Neural progenitor cell (in vitro differentiated cells): ENCODE results near the gene DDI1. TPM values are rescaled to one million over a fixed set of nuclear protein-coding genes. Genes with fewer than 3 reads are reported as not detected.
A peak's percentile ranks its signal among the peaks of the same experiment; 100 is the strongest.
"Not testable (repeated sequence)": the region's sequence is repeated elsewhere in the genome, so short reads cannot be mapped to it uniquely, and the experiment has no call there.

ENCODE experiments used
- DNase-seq: peaks from one replicate; pipeline ENCODE4 v3.0.0-alpha.2; 2016; ENCODE audit warnings: low spot score
- H2AFZ ChIP-seq: fragments of 200-600 bp; sonication (generic); replicated peaks from 2 replicates; pipeline ENCODE4 v1.6.1; 2016; ENCODE audit warnings: antibody characterized with exemption
- H3F3A ChIP-seq: fragments of 200-600 bp; sonication (generic); 2 replicates; pipeline ENCODE4 v1.6.1; 2016; ENCODE audit warnings: antibody characterized with exemption, low read depth
- H3K27ac ChIP-seq: fragments of 200-600 bp; sonication (generic); 2 replicates; pipeline ENCODE4 v1.5.1; 2016; ENCODE audit warnings: mild to moderate bottlenecking
- H3K27me3 ChIP-seq: fragments of 200-600 bp; sonication (generic); 2 replicates; pipeline ENCODE4 v1.6.1; 2016; ENCODE audit warnings: mild to moderate bottlenecking, moderate library complexity
- H3K36me3 ChIP-seq: fragments of 200-600 bp; sonication (generic); 2 replicates; pipeline ENCODE4 v1.5.1; 2016
- H3K4me1 ChIP-seq: fragments of 200-600 bp; sonication (generic); 2 replicates; pipeline ENCODE4 v1.6.1; 2016; ENCODE audit warnings: mixed run types
- H3K4me2 ChIP-seq: fragments of 200-600 bp; sonication (generic); 2 replicates; pipeline ENCODE4 v1.6.1; 2016
- H3K4me3 ChIP-seq: fragments of 200-600 bp; sonication (generic); 2 replicates; pipeline ENCODE4 v1.5.1; 2016
- H3K79me2 ChIP-seq: fragments of 200-600 bp; sonication (generic); 2 replicates; pipeline ENCODE4 v1.6.1; 2016; ENCODE audit warnings: low read depth
- H3K9ac ChIP-seq: fragments of 200-600 bp; sonication (generic); 2 replicates; pipeline ENCODE4 v1.6.1; 2016
- H3K9me3 ChIP-seq: fragments of 200-600 bp; sonication (generic); 2 replicates; pipeline ENCODE4 v1.5.1; 2016; ENCODE audit warnings: low read depth
- H4K20me1 ChIP-seq: fragments of 200-600 bp; sonication (generic); 2 replicates; pipeline ENCODE4 v1.6.1; 2016; ENCODE audit warnings: low read depth
- H3K27ac Mint-ChIP-seq: 3 replicates; pipeline ENCODE4 v1.8.0; 2021; ENCODE audit warnings: mixed read lengths
- H3K27me3 Mint-ChIP-seq: 2 replicates; pipeline ENCODE4 v1.8.0; 2022; ENCODE audit warnings: low read depth, mild to moderate bottlenecking, inconsistent platforms, moderate library complexity, mixed read lengths; ENCODE audit not compliant: insufficient read depth
- H3K36me3 Mint-ChIP-seq: 3 replicates; pipeline ENCODE4 v1.8.0; 2021; ENCODE audit warnings: mixed read lengths
- H3K4me1 Mint-ChIP-seq: 3 replicates; pipeline ENCODE4 v1.8.0; 2021; ENCODE audit warnings: mixed read lengths
- H3K4me3 Mint-ChIP-seq: 3 replicates; pipeline ENCODE4 v1.8.0; 2021; ENCODE audit warnings: mild to moderate bottlenecking, moderate library complexity, mixed read lengths
- H3K9me3 Mint-ChIP-seq: 3 replicates; pipeline ENCODE4 v1.8.0; 2020; ENCODE audit warnings: mixed read lengths
- CTCF ChIP-seq: fragments of 200-600 bp; sonication (generic); IDR thresholded peaks from 2 replicates; pipeline ENCODE4 v1.5.1; 2017; ENCODE audit warnings: antibody characterized with exemption, mild to moderate bottlenecking
- EZH2 ChIP-seq: fragments of 200-600 bp; sonication (generic); IDR thresholded peaks from 2 replicates; pipeline ENCODE4 v1.6.1; 2017; ENCODE audit warnings: antibody characterized with exemption, mild to moderate bottlenecking, moderate library complexity
- EZH2phosphoT487 ChIP-seq: fragments of 200-600 bp; sonication (generic); IDR thresholded peaks from 2 replicates; pipeline ENCODE4 v1.6.1; 2017; ENCODE audit warnings: antibody characterized with exemption
- total RNA-seq: library from RNA; depleted of rRNA; stranded (reverse); fragments of >200 nt; gene quantifications from 2 replicates; pipeline ENCODE4 v1.2.3, GENCODE V29; 2015; ENCODE audit warnings: low replicate concordance

The DDI1 gene
- total RNA-seq, 1 donor from 2014 or later = not detected

GRCh38 chr11:104043678-104044239, 7.3 kb downstream of the DDI1 start:
- Histone ChIP-seq H3K27ac (no peak overlapping the region), H2AFZ (no peak overlapping the region), H3K4me1 (no peaks in the 10 kb centered on the region), H3K4me3 (no peak overlapping the region), H3K9ac (no peak overlapping the region), H4K20me1 (no peaks in the 10 kb centered on the region), H3F3A (no peaks in the 10 kb centered on the region), H3K36me3 (no peaks in the 10 kb centered on the region), H3K9me3 (no peaks in the 10 kb centered on the region), H3K79me2 (no peaks in the 10 kb centered on the region), H3K27me3 (no peaks in the 10 kb centered on the region), H3K4me2 (no peak overlapping the region)
- Mint-ChIP-seq H3K27me3 (no peaks in the 10 kb centered on the region), H3K4me3 (no peak overlapping the region), H3K36me3 (no peaks in the 10 kb centered on the region), H3K4me1 (peaks cover 7% of the 10 kb centered on the region), H3K9me3 (no peaks in the 10 kb centered on the region), H3K27ac (peak overlapping the region; percentile 85)
- no peak for TF ChIP-seq CTCF
- no peak for TF ChIP-seq EZH2
- DNase-seq = no peak

- Mint-ChIP-seq H3K27ac (no peak overlapping the region), H3K4me3 (no peak overlapping the region), H3K36me3 (no peaks in the 10 kb centered on the region), H3K4me1 (peaks cover 7% of the 10 kb centered on the region), H3K27me3 (no peaks in the 10 kb centered on the region), H3K9me3 (no peaks in the 10 kb centered on the region)
- DNase-seq = no peak
- Histone ChIP-seq H2AFZ (no peak overlapping the region), H3K27me3 (no peaks in the 10 kb centered on the region), H3F3A (no peaks in the 10 kb centered on the region), H4K20me1 (no peaks in the 10 kb centered on the region), H3K4me2 (no peak overlapping the region), H3K9me3 (no peaks in the 10 kb centered on the region), H3K27ac (no peak overlapping the region), H3K36me3 (no peaks in the 10 kb centered on the region), H3K4me3 (no peak overlapping the region), H3K9ac (no peak overlapping the region), H3K79me2 (no peaks in the 10 kb centered on the region), H3K4me1 (no peaks in the 10 kb centered on the region)
- no peak for TF ChIP-seq CTCF
- no peak for TF ChIP-seq EZH2
- no peak for TF ChIP-seq EZH2phosphoT487
These were observed 9.9 kb downstream of the DDI1 start for GRCh38 chr11:104046331-104046730.

GRCh38 chr11:104046858-104047257, 10.4 kb downstream of the DDI1 start:
- not testable (repeated sequence) for H3K4me1 Mint-ChIP-seq, H3K9me3 Mint-ChIP-seq, H3K27ac Mint-ChIP-seq

GRCh38 chr11:104049116-104049515, 12.7 kb downstream of the DDI1 start:
- TF ChIP-seq EZH2phosphoT487 = no peak
- TF ChIP-seq EZH2 = no peak
- TF ChIP-seq CTCF = no peak
- H3K36me3 ChIP-seq = no peaks in the 10 kb centered on the region
- Mint-ChIP-seq H3K9me3 (no peaks in the 10 kb centered on the region), H3K27me3 (no peaks in the 10 kb centered on the region), H3K4me3 (no peak overlapping the region), H3K4me1 (peaks cover 2% of the 10 kb centered on the region), H3K27ac (no peak overlapping the region), H3K36me3 (no peaks in the 10 kb centered on the region)
- no peak overlapping the region for H3K4me3 ChIP-seq
- no peak for DNase-seq
- no peaks in the 10 kb centered on the region for H3F3A ChIP-seq
- H3K4me2 ChIP-seq = no peak overlapping the region
- no peak overlapping the region for H3K9ac ChIP-seq
- no peaks in the 10 kb centered on the region for H3K79me2 ChIP-seq
- no peaks in the 10 kb centered on the region for H3K9me3 ChIP-seq
- no peak overlapping the region for H2AFZ ChIP-seq
- no peak overlapping the region for H3K27ac ChIP-seq
- H3K27me3 ChIP-seq = no peaks in the 10 kb centered on the region
- H4K20me1 ChIP-seq = no peaks in the 10 kb centered on the region
- H3K4me1 ChIP-seq = no peaks in the 10 kb centered on the region

More at GRCh38 chr11:104046858-104047257, 10.4 kb downstream of the DDI1 start:
- DNase-seq, H3K4me3 ChIP-seq, H3K9me3 ChIP-seq, H3K36me3 Mint-ChIP-seq, H4K20me1 ChIP-seq, H3K4me3 Mint-ChIP-seq, H3K27ac ChIP-seq, H3K9ac ChIP-seq, H3K36me3 ChIP-seq, H3F3A ChIP-seq, H3K27me3 Mint-ChIP-seq, H3K79me2 ChIP-seq, H3K27me3 ChIP-seq, H2AFZ ChIP-seq, H3K4me1 ChIP-seq, H3K4me2 ChIP-seq: not testable (repeated sequence)
